OCI-LY1 (cell line): ENCODE measurements around the gene TCEAL6.

Experiments
- CTCF ChIP-seq: fragments of 200-600 bp; sonication (generic), shearing (Covaris generic); IDR thresholded peaks from 2 replicates; pipeline ENCODE4 v1.5.1; 2017; ENCODE audit warnings: mild to moderate bottlenecking, antibody characterized with exemption, low read length, moderate library complexity, mixed read lengths
- EZH2 ChIP-seq: fragments of 200-600 bp; sonication (generic), shearing (Covaris generic); IDR thresholded peaks from 2 replicates; pipeline ENCODE4 v1.8.0; 2017; ENCODE audit warnings: borderline replicate concordance, mixed run types, mild to moderate bottlenecking, antibody characterized with exemption, low read length, moderate library complexity, mixed read lengths

GRCh38 chrX:102154900-102155805, 12.9 kb upstream of the TCEAL6 start:
- TF ChIP-seq EZH2 (no peak), CTCF (no peak)
